HTR-8/SVneo (cell line): ENCODE results near the gene MCIDAS.
A peak's percentile ranks its signal among the peaks of the same experiment; 100 is the strongest.

Experiments used
- DNase-seq: peaks from one replicate; pipeline ENCODE4 v3.0.0; 2011; ENCODE audit warnings: low spot score, mixed read lengths; ENCODE audit not compliant: insufficient read length
- FAIRE-seq: peaks from 2 replicates; lab custom pipeline; 2011; peaks lifted over from hg19 to GRCh38; lab: Jason Lieb, UNC

Gene MCIDAS

GRCh38 chr5:55222985-55223811 is 3.9 kb downstream of the MCIDAS start:
- DNase-seq (no peak), FAIRE-seq (no peak)

GRCh38 chr5:55222092-55222984 is 4.8 kb downstream of the MCIDAS start:
- DNase-seq (no peak), FAIRE-seq (peak; percentile 13)

DNA sequence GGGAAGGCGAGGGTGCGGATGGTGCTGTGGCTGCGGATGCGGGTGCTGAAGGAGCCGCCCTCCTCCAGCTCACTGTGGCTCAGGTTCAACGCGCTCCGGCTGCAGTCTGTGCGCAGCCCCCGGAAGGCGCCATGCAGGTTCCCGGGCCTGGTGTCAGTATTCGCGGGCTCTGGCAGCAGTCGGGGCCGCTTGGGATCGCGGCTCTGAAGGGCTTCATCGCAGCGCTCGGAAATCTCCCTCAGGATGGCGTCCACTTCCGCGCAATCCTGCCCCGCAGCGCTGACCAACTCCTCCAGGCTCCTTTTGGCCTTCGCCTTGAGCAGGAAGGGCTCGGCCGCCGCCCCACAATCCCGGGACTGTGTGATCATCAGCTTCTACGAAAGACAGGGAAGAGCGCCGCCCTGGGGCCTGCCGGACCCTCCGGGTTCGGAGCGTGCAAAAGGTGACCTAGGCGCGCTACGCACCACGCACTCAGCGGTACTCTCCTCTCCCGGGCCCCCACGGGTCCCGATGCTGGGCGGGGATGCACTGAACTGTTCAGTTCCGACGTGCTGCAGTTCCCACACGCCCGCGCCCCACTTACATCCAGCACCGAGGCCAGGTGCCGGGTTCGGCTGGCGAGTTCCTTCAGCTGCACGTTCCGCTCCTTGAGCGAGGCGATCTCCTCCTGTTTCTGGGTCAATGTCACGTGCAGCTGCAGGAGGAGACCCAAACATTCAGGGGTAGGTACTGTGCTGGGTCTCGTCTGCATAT is 6.5 kb downstream of the MCIDAS start:
- DNase-seq (no peak), FAIRE-seq (no peak)

DNA sequence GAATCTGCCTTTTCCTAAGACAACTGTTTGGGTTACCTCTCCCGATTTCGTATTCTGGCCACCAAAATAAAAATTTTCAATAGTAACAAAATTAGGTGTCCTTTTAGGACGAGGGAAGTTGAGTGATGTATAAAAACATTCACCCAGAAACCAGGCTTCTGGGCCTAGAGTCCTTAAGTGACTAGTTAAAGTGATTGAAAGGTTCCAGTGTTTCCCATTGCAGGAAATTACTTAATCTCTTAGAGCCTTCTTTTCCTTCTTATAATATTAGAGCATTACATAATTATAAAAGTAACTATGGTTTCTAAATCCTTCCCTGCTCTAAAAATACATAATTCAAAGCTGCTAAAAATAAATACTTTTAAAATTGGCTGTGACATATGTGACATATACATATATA is 7.3 kb downstream of the MCIDAS start:
- no peak for DNase-seq
- FAIRE-seq, result no peak

DNA sequence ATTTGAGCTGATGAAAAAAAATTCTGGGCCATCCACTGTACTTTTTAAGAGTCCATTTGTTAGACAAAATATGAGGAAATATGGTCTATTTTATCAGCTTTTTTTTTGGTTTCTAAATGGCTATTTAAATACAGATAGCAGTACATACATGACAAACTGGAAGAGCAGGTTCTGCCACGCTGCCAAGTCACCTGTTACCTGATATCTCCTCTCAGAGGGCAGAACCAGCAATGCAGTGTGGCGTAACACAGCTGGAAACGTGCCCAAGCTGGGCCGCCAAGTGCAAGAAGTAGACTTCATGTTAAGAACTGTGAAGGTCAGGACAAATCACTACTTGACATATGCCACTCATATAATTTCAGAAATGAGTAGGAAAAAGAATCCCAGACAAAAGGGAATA is 8.1 kb downstream of the MCIDAS start:
- DNase-seq (no peak), FAIRE-seq (no peak)

DNA sequence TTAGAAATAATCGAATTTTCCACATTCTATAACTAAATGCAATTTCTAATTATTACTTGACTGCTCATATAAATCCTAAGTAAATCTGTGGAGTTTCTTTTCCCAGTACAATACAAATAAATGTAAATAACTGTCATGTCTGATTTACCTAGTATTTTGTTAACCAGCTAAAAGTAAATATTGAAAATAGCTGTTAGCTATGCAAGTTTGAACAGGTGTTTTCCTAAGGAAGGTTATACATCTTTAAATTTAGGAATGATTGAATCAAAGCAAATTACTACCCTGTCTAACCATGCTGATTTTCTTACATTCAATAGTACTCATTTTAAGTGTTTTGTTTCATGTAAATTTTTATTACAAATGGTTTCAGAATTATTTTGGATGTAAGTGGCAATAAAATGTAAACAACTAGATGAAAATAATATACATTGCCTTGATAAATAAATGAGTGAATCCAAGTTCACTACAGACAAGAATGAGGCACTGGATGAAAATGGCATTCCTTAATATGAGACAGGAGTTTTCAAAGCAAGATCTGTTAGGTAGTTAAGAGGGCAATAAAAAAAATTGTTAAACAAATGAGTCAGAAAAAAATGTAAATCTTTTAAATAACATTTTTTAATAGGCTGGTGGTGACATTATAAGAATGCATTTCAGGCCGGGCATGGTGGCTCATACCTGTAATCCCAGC is 15.8 kb downstream of the MCIDAS start:
- FAIRE-seq (no peak), DNase-seq (no peak)

GRCh38 chr5:55205001-55205400 is 22.1 kb downstream of the MCIDAS start:
- DNase-seq, result no peak
- no peak for FAIRE-seq

DNA sequence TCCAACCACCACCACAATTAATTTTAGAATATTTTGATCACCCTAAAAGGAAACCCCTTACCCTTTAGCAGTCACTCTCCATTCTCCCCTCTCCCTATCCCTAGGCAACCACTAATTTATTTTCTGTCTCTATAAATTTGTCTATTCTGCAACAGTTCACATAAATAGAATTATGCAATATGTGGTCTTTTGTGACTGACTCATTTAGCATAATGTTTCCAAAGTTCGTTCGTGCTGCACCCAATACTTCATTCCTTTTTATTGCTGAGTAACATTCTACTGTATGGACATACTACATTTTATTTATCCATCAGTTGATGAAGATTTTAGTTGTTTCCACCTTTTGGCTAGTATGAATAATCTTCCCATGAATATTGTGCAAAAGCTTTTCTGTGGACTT is 36.0 kb downstream of the MCIDAS start:
- DNase-seq, result no peak

DNA sequence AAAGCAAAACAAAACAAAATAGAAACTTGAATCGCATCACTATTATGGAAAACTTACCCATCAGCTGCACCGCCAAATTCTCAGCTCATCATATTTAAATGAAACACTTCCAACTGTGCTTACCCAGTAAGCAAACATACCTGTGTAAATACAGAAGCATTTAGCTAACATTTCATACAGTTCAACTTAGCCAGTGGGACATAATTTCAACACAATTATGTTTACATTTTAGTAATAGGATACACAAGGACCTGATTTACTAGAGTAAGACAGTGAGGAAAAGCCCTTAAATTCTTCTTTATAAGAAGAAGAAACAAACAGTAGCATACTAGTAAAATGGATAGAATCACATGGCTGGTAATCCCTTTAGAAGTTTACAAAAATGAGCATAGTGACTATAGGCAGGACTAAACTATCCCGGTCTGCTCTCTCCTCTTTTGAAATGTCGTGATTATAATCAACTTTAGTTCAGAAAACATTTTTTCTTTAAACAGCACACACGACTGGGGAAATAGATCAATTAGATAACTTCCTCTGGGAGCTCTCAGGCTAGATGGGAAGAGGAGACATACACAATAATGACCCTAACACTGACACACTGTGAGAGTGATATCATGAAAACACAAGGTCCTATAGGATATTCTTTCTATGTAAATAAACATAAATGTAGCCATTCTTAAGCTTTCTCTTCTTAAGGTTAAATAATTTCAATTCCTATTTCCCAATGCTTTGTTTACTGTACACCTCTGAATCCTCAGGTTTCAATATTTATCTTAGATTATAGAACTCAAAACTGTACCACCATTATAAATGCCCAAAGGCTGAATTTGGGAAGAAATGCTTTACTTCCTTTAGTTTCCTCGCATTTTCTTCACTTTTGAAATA is 38.2 kb downstream of the MCIDAS start:
- no peak for FAIRE-seq
- DNase-seq, result no peak

More for the DNA sequence above, 36.0 kb downstream of the MCIDAS start:
- FAIRE-seq, result no peak

DNA sequence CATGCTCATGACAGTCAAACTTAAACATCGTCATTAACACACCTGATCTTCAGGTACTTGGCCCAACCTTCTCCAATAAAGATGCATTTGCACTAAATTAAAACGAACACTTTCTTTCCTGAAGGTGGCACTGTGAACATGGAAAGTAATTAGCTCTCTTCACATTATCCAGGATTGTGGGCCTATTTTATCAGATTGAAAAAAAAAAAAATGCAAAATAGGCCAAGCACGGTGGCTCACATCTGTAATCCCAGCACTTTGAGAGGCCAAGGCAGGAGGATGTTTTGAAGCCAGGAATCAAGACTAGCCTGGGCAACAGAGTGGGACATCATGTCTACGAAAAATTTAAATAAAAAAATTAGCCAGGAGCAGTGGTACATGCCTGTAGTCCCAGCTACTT is 39.7 kb downstream of the MCIDAS start:
- DNase-seq, result peak; percentile 17
- FAIRE-seq, result peak; percentile 38

GRCh38 chr5:55180016-55180415 is 47.1 kb downstream of the MCIDAS start:
- DNase-seq, result no peak
- no peak for FAIRE-seq

- DNase-seq (no peak), FAIRE-seq (no peak)
These were observed 50.0 kb downstream of the MCIDAS start for GRCh38 chr5:55177078-55177477.

DNA sequence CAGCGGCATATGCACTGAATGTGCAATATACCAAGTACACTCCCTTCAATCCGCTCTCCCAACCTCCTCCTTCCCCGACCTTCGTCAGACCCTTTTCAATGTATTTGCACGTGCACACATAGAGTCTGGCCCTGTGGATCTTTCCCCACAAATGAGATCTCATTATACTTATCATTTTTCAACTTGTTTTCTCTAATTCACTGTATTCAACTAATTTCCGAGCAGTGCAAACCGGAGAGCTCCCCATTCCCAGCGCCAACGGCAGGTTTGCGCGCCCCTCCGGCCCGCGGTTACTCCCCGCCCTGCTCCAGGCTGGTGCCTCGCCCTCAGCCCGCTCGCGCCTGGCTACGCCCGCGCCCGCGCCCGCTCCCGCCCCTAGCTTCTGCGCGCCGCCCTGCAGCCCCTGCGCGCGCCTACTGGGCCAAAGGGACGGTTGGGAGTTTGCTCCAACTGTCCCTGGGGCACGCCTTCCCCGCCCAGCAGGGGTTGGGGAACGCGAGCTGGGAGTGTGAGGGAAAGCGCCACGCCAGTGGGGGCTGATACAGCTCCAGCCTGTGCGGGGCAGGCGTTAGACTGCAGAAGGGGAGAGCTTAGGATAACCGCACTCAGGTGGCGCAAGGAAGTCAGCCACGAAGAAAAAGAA is 50.8 kb downstream of the MCIDAS start:
- DNase-seq, result peak; percentile 54
- peak; percentile 95 for FAIRE-seq

- no peak for DNase-seq
- FAIRE-seq, result no peak
These were observed 51.3 kb downstream of the MCIDAS start for GRCh38 chr5:55175781-55176175.

DNA sequence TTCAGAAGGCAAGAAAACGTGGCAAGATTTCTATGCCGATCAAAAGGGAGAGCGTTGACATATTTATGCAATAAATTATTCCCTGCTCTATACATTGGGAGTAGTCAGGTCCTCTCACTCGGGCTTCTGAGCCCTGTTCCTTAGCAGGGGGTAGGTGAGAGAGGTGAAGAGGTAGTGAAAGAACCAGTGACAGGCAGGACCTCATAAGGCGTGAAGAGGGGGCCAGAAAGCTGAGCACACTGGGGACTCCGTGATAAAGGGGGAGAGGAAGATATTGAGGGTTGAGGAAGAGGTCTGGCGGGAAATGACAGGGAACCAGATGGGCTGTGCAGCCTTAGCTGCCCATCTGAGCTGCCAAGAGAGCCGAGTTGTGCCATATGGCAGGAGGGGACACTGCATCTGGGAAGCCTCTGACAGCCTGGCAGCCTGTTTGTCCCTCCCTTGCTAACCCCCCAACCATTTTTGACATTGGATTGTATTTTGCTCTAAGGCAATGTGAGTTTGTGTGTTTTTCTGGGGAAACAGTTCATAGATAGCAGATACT is 53.4 kb downstream of the MCIDAS start:
- DNase-seq (no peak), FAIRE-seq (no peak)

GRCh38 chr5:55172937-55173686 is 54.0 kb downstream of the MCIDAS start, which contains the start of gene CDC20B:
TSS of gene CDC20B (minus strand) at chr5:55173177. CDS start at chr5:55173000, 177 bp downstream.
- FAIRE-seq, result no peak
- DNase-seq, result peak; percentile 81
